NCI-H2029 (cell line): ENCODE data around the gene PKP1.

ENCODE experiments used
- DNase-seq: peaks from one replicate; lab custom pipeline; 2025; lab: John Stamatoyannopoulos, UW

Gene PKP1

DNA sequence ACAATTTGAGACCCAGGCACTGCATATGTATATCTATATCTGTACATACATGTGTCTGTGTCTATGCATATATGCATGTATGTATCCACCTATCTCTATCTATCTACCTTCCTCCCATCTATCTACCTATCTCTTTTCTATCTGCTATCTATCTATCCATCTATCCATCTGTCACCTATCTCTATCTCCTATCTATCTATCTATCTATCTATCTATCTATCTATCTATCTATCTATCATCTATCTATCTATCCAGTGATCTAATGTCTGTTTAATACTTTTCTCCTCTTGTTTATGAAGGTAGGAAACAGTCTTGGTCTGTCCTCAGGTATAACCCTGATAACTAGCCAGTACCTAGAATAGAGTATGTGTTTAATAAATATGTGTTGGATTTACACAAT is 68.3 kb downstream of the PKP1 start:
- no peak for DNase-seq

DNA sequence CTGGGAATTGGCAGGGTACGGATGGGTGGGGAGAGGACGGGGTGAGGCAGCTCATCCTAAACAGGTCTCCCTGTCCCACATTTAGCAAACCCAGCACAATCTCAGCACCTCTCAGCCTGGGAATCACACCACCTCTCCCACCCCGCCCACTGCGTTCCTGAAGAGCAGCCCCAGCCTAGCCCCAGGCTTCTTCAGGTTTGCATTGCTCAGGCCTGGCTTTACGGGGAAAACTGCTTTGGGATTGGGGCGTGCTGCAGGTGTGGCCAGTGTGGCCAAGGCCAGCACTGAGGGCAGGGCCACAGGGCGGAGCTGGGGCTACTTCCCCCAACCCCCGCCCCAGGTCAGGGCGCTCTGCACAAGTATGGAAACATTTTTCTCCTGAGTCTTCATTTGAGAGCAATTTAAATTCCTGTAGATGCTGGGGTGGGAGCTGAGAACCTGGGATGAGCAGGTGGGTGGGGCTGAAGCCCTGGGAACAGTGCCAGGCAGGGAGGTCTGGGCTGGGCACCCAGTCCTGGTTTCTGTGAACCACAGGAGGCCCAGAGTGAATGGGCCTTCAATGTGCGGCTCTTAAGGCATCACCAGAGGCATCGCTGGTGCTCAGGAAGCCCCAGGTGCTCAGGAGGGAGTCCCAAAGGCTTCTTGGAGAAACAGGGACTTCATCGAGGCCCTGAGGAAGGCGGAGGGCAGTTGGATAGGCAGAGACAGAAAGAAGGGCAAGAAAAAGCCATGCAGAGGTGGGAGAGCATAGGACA is 70.1 kb downstream of the PKP1 start:
- DNase-seq, result no peak

DNA sequence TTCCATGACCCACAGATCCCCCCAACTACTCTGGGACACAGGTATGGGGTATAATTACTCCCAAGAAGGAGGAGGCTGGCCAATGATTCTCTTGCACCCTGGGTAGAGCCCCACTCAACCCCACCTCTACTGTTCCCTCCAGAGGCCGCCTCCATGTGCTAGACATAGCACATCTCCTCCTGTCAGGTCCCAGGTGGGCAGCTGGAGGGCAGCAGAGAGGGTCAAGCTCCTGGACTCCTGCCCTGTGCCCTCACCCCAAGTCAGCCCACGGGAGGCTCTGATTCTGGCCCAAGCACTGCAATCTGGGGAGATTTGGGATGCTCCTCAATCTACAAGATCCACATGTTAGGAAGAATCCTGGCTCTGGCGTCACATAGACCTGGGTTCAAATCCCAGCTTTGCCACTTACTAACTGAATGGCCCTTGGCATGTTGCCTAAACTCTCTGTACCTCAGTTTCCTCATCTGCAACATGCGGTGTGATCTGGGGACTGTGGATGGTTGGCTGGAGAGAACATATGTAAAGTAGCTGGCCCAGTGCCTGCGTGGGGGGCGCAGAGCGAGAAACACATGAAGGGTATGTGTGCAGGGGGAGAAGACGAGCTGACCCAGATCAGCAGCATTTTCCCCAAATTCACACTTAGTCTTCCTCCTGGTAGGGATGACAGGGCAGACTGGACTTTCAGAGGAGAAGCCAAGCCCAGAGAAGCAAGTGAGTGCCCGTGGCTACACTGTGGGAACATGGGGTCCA is 71.0 kb downstream of the PKP1 start:
- DNase-seq, result no peak

DNA sequence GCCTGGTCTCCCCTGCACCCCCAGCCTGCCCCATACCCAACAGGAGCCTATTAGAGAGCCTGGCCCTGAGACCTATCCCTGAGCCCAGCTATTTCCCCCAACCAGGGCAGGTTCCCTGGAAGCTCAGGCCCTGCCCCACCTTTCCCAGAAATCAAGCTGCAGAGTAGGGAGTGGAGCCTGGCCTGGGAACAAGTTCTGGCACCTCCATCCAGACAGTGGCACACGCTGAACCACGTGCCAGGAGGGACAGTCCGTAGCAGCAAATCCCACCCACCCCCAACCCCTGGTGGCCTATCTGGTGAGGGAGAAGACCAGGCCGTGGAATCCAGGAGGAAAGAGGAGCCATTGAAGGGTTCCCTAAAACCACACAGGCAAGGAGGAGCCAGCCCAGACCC is 71.6 kb downstream of the PKP1 start:
- no peak for DNase-seq

DNA sequence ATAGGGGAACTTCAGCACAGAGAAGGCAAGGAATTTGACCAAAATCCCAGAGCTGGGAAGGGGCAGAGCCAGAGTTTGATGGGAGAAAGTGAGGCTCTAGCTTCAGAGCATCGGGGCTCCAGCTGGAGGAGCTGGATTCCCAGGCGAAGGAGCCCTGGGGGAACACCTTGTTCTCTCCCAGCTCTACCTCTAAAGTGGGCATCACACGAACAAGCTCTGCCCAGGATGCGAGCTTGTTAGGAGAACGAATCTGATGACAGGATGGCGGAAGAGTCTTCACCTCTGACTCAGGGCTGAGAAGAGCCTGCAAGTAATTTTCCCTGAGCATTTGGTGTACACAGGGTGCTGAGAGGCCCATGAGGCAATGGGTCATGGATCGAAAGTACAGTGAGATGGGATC is 72.2 kb downstream of the PKP1 start:
- no peak for DNase-seq

DNA sequence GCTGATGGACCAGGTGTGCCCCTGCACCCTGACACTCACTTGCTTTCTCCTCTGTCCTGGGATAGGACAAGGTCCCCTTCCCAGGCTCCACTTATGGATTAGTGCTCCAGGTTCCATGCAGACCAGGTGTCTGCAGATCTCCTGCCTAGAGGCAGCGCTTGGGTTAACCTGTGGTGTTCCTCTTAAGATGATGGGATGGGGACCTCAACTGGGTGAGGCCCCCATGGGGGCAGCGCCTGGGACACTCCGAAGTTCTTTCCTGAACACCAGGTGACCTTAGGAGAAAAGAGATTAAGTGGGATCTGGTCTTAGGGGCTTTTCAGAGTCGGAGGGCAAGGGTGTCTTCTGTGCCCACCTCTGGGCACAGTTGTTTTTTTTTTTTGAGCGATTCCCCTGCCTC is 72.9 kb downstream of the PKP1 start:
- no peak for DNase-seq

DNA sequence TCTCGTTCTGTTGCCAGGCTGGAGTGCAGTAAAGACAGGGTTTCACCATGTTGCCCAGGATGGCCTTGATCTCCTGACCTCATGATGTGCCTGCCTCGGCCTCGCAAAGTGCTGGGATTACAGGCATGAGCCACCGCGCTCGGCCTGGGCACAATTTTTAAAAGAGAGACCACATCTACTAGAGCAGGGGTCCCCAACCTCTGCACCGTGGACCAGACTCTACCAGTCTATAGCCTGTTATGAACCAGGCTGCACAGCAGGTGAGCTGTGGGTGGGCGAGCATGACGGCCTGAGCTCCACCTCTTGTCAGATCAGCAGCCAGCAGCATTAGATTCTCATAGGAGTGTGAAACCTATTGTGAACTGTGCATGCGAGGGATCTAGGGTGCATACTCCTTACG is 73.4 kb downstream of the PKP1 start:
- no peak for DNase-seq

DNA sequence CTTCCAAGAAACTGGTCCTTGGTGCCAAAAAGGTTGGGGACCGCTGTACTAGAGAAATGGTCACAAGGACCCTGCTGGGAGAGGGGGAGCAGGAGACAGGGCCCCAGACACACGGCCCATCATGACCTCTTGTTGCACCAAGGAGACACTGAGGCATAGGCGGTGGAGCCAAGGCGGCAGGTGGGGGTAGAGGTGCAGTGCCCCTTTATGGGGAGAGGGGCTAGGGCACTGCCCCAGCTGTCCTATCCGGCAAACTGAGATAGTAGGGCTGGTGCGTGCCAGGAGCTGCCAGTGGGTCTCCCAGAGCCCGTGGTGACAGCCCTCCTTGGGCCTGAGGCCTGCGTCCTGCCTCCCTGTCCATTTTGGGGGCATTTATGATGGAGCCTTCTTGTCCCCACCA is 73.9 kb downstream of the PKP1 start:
- no peak for DNase-seq

DNA sequence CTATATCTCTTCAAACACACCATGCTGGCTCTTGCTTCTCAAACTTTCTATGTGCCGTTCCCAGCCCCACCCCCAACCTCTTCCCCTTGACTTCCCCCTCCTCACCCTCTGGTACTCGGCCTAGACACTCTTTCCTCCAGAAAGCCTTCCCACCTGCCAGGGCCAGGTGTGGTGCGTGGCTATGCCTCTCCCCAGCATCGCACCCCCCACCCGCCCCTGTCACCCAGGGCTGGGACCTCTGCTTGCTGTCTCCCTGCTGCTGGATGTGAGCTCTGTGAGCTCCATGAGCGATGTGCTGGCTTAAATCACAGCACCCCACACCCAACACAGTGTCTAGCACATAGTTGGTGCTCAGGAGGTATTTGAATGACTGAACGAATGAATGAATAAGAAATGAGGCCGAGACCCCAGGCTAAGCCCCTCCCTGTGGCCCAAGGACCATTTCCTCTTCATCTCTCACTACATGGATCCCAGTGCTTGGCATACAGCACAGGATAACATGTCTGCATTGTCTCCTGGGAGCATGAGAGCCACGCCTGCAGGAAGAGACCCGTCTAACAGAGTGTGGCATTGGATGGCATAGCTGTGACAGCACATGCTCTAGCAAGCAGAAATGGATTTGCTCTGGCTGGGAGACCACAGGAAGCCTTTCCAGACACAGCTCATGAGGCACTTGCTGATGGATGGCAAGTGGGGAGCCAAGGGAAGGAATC is 74.5 kb downstream of the PKP1 start:
- DNase-seq, result no peak

DNA sequence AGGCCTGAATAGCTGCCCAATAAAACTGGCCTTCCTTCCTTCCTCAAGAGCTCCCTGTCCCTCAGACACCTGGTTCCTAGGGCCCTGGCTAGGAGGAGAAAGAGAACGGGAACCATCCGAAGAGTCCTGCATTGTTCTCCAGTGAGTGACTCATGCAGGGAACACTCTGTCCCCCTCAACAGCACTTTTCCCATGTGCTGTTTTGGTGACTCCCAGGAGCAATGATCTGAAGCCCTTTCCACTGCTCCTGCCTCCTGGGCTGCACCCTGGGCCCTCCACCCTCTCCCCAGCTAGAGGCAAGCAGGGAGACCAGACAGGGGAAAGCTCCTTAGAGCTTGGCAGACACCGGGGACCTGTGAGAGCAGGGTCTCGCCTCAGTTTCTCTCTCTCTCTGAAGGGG is 75.3 kb downstream of the PKP1 start:
- DNase-seq, result no peak

DNA sequence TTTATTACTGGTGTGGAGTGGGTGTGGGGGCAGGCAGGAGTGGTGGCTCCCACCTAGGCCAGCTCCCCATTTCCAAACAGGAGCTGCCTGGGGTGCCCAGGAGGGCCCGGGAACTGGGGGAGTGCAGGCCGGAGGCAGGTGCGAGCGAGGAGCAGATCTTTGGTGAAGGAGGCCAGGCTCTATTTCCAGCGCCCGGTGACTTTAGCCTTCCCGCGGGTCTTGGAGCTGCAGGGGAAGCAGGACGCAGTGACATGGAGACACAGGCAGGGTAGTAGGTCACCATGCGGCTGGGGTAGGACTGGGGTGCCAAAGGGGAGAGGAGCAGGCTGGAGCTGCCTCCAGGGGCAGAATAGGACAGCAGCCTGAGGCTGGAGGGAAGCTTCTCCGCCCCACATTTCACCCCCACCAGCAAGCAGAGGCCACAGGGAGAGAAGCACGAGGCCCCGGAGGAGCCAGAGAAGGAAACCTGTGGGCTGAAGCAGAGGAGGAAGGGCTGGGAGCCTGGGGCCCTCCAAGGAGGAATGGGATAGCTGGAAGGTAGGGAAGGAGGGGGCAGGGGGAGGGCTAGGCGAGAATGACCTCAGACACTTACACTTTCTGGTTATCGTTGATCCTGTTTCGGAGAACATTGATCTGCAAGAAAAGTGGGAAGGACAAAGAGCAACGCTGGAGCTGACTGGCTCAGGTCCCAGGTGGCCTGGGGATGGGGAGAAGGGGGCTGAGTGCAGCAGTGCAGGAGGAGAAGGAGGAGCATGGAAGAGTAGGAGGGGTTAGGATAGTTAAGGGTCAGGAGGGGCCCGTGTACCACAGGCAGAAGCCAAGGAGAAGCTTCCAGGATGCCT is 75.9 kb downstream of the PKP1 start:
- no peak for DNase-seq

DNA sequence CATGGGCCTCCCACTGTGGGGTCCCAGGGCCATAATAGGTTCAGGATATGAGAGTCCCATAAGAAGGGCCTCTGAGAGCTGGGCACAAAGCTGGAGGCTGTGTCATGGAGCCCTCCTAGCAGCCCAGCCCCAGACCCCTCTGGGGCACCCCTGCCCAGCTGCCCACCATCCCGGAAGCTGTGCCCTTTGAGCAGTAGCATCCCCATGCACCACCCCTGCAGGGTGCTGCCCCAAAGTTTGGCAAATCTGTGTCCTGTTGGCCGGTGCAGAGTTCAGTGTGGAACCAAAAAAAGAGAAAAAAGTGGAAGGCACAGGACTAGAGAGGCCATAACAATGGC is 76.5 kb downstream of the PKP1 start:
- no peak for DNase-seq

DNA sequence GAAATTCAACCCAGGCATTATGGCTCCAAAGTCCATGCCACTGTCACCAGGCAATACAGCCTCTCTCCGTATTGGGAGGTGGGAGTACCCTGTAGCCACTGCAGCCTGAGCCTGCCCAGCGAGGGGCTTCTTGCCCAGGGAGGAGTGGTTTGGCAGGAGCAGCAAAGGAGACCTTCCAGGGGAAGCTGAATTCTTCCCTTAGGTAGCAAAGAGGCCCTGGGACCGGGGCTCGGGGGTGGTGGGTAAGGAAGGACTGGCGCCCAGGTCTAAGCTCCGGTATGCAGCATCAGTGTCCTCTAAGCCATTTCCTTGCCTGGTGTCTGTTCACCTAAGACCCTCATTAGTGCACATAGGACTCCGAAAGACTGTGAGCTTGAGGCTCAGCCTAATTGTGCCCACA is 77.2 kb downstream of the PKP1 start:
- no peak for DNase-seq

DNA sequence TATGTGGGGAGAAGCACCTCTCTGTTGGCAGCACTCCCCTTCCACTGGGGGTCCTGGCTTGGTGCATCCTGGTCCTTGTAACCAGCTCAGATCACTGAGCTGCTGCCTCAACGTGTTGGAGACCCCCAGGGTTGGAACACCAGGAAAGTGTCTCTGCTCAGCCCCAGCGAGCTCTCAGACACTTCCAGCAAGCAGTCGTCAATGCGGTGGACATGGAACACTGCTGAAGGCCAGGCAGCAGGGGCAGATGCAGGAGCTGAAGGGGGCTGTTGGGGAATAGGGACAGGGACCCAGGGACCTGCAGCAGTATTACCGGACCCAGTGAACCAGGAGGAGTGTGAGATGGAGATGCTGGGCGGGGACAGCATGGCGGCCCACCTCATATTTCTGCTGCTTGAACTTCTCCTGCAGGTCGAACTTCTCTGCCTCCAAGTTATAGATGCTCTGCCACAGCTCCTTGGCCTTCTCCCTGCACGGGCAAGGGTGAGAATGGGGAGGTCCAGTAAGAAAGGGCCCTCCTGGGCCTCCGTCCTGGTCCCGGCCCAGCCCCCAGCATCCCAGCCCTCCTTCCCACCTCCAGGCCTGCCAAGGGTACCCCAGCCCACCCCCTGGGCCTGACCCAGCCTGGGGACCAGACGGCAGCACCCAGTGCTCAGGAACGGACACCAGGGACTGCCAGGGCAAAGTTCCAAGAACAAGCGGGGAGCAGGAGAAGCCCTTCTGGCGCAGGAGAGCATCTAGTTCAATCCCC is 77.8 kb downstream of the PKP1 start:
- no peak for DNase-seq

DNA sequence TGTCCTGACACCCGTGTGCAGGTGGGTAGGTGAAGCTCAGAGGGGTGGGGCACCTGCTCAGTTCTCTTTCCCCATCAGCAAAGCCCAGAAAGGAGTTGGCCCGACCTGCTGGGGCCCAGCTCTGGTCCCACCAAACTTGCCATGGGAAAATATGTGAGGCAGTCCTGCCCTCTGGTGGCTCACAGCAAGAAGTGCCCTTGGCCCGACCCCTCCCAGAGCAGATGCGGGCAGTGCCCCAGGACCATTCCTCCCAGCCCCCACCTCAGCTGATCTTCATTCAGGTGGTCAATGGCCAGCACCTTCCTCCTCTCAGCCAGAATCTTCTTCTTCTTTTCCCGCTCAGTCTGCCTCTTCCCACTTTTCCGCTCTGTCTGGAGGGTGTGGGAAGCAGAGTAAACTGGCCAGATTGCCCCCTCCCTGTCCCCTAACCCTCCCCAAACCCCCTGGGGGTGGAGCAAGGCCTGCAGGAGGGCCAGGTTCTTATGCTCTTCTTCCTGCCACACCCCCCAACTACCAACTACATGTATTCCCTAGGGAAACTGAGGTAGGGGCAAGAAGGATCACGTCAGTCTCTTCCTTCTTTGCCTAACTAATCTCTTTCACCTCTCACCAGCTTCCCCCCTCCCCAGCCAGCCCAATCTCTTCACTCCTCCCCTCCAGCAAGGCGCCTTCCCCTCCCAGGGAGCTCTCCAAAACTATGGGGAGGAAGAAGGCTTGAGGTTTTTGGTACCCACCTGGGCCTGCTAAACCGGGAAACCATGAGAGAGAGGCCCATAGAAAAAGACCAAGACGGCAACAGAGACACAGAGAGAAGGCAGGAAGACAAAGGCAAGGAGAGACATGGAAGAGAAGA is 78.6 kb downstream of the PKP1 start:
- peak; percentile 21 for DNase-seq

DNA sequence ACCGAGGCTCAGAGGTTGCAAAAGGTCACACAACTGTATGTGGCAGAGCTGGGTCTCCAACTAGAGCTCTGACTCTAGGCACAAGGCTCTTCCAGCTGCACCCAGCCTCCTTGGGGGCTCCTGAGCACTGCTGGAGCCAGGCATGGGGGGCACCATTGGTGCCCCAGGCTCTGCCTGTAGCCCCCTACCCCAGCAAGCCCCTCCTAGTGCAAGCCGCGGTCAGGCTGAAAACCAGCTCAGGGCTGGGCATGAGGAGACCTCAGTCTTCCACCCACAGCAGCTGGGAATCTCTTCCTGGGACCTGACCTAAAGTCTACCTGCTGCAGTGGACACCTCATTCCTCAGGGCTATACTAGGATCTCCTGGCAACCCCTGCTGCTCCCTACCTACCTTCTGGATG is 79.6 kb downstream of the PKP1 start:
- DNase-seq, result no peak

DNA sequence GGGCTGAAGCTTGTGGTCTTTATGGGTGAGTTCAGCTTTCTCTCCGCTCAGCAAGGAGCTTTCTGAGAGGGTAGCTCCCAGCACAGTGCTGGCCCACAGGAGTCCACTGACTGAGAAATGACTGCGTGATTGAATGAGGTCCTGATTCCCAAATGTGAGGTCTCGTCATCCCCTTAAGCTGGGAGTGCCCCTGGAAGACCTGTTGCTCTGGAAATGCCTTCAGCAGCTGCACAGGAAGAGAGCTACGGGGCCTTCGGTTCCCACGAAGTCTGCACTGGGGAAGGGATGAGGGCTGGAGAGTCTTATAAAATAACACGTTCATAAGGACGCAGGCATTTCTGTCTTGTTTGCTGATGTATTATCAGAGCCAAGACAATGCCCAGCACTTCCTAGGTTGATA is 80.2 kb downstream of the PKP1 start:
- DNase-seq, result no peak

DNA sequence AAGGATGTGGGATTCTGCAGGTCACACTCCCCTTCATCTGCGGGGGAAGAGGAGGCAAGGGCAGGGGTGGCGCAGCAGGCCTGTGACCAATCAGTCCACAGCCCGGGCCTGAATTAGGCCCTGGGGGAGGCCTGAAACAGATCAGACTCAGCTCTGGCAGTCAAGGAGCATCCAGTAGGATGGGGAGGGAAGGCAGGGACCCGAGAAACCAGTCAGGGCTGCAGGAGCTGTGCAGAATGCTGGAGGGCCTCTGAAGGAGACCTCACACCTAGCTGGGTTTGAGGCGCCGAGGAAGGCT is 81.5 kb downstream of the PKP1 start:
- no peak for DNase-seq

DNA sequence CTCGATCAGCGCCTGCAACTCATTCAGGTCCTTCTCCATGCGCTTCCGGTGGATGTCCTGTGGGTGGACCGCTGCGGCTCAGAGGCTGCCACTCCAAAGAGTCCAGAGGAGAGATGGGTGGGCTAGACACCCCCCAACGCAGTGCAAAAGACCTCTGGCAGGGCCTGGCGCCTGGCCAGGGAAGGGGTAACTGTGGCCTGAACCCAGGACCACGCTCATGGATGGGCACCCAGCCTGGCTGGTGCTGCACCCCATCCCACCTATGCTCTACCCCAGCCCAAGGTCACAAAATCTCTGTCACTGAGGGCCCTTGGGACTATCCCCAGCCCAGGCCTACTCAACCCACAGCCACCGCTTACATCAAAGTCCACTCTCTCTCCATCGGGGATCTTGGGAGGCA is 81.9 kb downstream of the PKP1 start:
- no peak for DNase-seq

DNA sequence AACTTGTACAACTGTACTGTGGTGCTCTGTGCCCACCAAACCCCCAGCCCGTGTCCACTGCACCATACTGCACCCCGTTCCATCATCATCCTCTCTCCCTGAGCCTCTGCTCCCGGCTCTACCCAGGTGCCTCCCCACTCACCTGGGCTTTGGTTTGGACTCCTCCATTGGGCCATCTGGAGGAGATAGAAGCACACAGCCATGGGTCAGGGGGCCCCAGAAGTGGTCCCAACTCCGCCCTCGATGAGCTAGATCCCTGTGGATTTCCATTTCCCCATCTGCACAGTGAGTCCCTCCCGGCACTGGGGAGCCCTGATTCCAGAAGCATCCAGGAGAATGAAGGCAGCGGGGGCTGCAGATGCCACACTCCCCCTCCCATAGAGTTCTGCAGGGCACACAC is 83.4 kb downstream of the PKP1 start:
- DNase-seq, result no peak

DNA sequence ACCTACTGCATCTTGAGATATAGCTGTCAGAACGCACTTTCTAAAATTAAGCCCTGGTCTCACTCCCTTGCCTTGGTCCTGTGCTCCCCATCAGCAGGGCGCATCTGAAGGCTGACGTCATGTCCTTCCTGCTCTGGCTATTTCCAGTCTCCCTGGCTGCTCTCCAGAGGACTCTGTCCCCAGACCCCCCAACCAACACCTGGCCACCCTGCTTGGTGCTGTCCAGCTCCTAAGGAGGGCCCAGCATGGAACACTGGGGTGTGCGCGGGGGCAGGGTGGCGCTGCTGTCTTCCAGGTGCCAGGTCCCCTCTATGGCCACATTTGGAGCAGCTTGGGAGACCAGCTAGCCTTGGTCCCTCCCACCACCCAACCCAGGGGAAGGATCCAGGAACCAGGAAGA is 85.9 kb downstream of the PKP1 start:
- no peak for DNase-seq
